K562 (cell line): ENCODE measurements around the gene TNFAIP8L2. TPM values are rescaled to one million over a fixed set of nuclear protein-coding genes. Genes with fewer than 3 reads are reported as not detected.

ENCODE experiments used
- ATAC-seq: fragments of 200-7000 bp; cut with Tn5 transposase; 3 replicates; pipeline ENCODE4 v1.9.1; 2020; ENCODE audit warnings: moderate library complexity
- BruUV-seq: library from RNA; stranded (reverse); fragments of 400-500 nt; replicated peaks from 2 replicates; lab custom pipeline; 2021; lab: Mats Ljungman, UMichigan
- CTCF ChIA-PET: fragments of 300-600 bp; formaldehyde crosslinking; extraction: SDS; loops from one replicate; lab custom pipeline; 2021; ENCODE audit warnings: low intra/inter-chr PET ratio; lab: Yijun Ruan, JAX
- POLR2A ChIA-PET: fragments of 300-600, 350-650 bp; sonication (Branson Sonifier 250); formaldehyde crosslinking; extraction: SDS; loops from one replicate; lab custom pipeline; 2021; ENCODE audit warnings: antibody characterized with exemption, inconsistent platforms; lab: Yijun Ruan, JAX
- DNase-seq, 4 experiments: peaks; one replicate each; pipeline versions ENCODE4 v3.0.0 to v3.0.0-alpha.2; 2011 to 2018; ENCODE audit warnings: low spot score in 3 of 4, mixed read lengths in 3 of 4; ENCODE audit errors: extremely low read depth in 1 of 4
- FAIRE-seq: peaks from 2 replicates; lab custom pipeline; 2011; peaks lifted over from hg19 to GRCh38; lab: Jason Lieb, UNC
- H2AFZ ChIP-seq: 2 replicates; pipeline ENCODE4 v1.6.0; 2011; ENCODE audit warnings: low read depth, low read length, control low read depth, inconsistent platforms
- H3K27ac ChIP-seq: fragments of 200-600 bp; 3 replicates; pipeline ENCODE4 v1.8.0; 2011; ENCODE audit warnings: low read depth, mild to moderate bottlenecking, control low read depth, inconsistent platforms, low read length, moderate library complexity, mixed read lengths; ENCODE audit errors: extremely low read depth
- H3K27me3 ChIP-seq, 2 experiments: fragments of 300-600 bp in 1 of 2; 2 replicates in 1 of 2; 3 replicates in 1 of 2; pipeline versions ENCODE4 v1.6.0 to v1.8.0; 2011; ENCODE audit warnings: inconsistent platforms in 2 of 2, low read length in 2 of 2, mild to moderate bottlenecking in 1 of 2, mixed read lengths in 1 of 2, moderate library complexity in 1 of 2; ENCODE audit not compliant: control insufficient read depth in 2 of 2, insufficient read depth in 2 of 2
- H3K36me3 ChIP-seq: fragments of 300-600 bp; 3 replicates; pipeline ENCODE4 v1.8.0; 2011; ENCODE audit warnings: mild to moderate bottlenecking, low read length, inconsistent platforms; ENCODE audit not compliant: control insufficient read depth, insufficient read depth
- H3K4me1 ChIP-seq, 2 experiments: fragments of 200-600 bp in 1 of 2; replicated peaks in 1 of 2; 2 replicates in 1 of 2; 3 replicates in 1 of 2; pipeline versions ENCODE4 v1.5.1 to v1.8.0; 2011; ENCODE audit warnings: inconsistent platforms in 2 of 2, low read length in 2 of 2, mild to moderate bottlenecking in 1 of 2, mixed read lengths in 1 of 2, moderate library complexity in 1 of 2; ENCODE audit not compliant: control insufficient read depth in 2 of 2, insufficient read depth in 2 of 2
- H3K4me2 ChIP-seq: 2 replicates; pipeline ENCODE4 v1.6.1; 2011; ENCODE audit warnings: low read length, control low read depth, inconsistent platforms, mixed read lengths; ENCODE audit not compliant: insufficient read depth
- H3K4me3 ChIP-seq: fragments of 200-600 bp; sonication (generic), shearing (Covaris generic); 2 replicates; pipeline ENCODE4 v1.5.1; 2016; ENCODE audit warnings: control low read depth, inconsistent platforms
- H3K79me2 ChIP-seq: fragments of 200-600 bp; 3 replicates; pipeline ENCODE4 v1.8.0; 2011; ENCODE audit warnings: low read length, inconsistent platforms; ENCODE audit not compliant: control insufficient read depth, insufficient read depth
- H3K9ac ChIP-seq, 2 experiments: 2 replicates each; pipeline versions ENCODE4 v1.6.0 to v1.6.1; 2011; ENCODE audit warnings: low read depth in 2 of 2, low read length in 2 of 2, control low read depth in 1 of 2, inconsistent platforms in 1 of 2, mild to moderate bottlenecking in 1 of 2, mixed read lengths in 1 of 2; ENCODE audit not compliant: insufficient read depth in 1 of 2
- H3K9me1 ChIP-seq: one replicate; pipeline ENCODE4 v1.6.0; 2011; ENCODE audit warnings: inconsistent platforms, mild to moderate bottlenecking, low read length, moderate library complexity; ENCODE audit not compliant: control insufficient read depth, insufficient read depth
- H3K9me3 ChIP-seq: replicated peaks from 2 replicates; pipeline ENCODE4 v1.5.1; 2011; ENCODE audit warnings: low read depth, low read length, inconsistent platforms; ENCODE audit not compliant: control insufficient read depth, insufficient read depth
- H4K20me1 ChIP-seq: replicated peaks from 2 replicates; pipeline ENCODE4 v1.6.1; 2011; ENCODE audit warnings: low read length, inconsistent platforms, mixed read lengths; ENCODE audit not compliant: control insufficient read depth, insufficient read depth
- CGGBP1 ChIP-seq: fragments of 250-450 bp; sonication (Bioruptor Pico); IDR thresholded peaks from 2 replicates; pipeline ENCODE4 v1.9.0; 2021; ENCODE audit warnings: mild to moderate bottlenecking
- EHMT2 ChIP-seq: fragments of 450-650 bp; IDR thresholded peaks from 2 replicates; pipeline ENCODE4 v1.6.1; 2018; ENCODE audit warnings: antibody characterized with exemption
- FOXJ2 ChIP-seq: fragments of 200-800 bp; sonication (Bioruptor generic); IDR thresholded peaks from 2 replicates; pipeline ENCODE4 v1.6.1; 2016; ENCODE audit warnings: missing genetic modification characterization, missing compliant biosample characterization
- PRMT5 ChIP-seq: sonication (generic); formaldehyde crosslinking; IDR thresholded peaks from 2 replicates; pipeline ENCODE4 v1.5.0; 2020; ENCODE audit warnings: missing genetic modification reagents
- REST ChIP-seq, 2 experiments: fragments of 450-650 bp; formaldehyde crosslinking in 1 of 2; IDR thresholded peaks; 2 replicates each; pipeline versions ENCODE4 v1.4.0 to v1.6.1; 2014 to 2020; ENCODE audit warnings: mild to moderate bottlenecking in 2 of 2, borderline replicate concordance in 1 of 2, low read depth in 1 of 2
- SRF ChIP-seq, 2 experiments: fragments of 250-450, 450-650 bp in 1 of 2; sonication (Bioruptor Pico) in 1 of 2; sonication (generic) in 1 of 2; formaldehyde crosslinking; IDR thresholded peaks; 2 replicates each; pipeline versions ENCODE4 v1.5.0 to v1.5.1; 2020 to 2022; ENCODE audit warnings: mild to moderate bottlenecking in 1 of 2, missing genetic modification reagents in 1 of 2
- ZKSCAN3 ChIP-seq: fragments of 250-450 bp; sonication (Bioruptor Pico); IDR thresholded peaks from 2 replicates; pipeline ENCODE4 v1.4.0; 2020
- ZNF449 ChIP-seq: fragments of 250-450 bp; sonication (Bioruptor Pico); IDR thresholded peaks from 2 replicates; pipeline ENCODE4 v1.8.0; 2022; ENCODE audit warnings: moderate library complexity, mild to moderate bottlenecking, inconsistent platforms
- ZNF778 ChIP-seq: fragments of 450-650 bp; formaldehyde crosslinking; IDR thresholded peaks from 2 replicates; pipeline ENCODE4 v1.4.0; 2020; ENCODE audit warnings: mild to moderate bottlenecking, moderate library complexity
- WGBS: fragments of 100-300 bp; shearing (Covaris generic); methylation state at CpG from one replicate; pipeline ENCODE4 v1.1.6; 2016; ENCODE audit warnings: low coverage, mixed read lengths; ENCODE audit not compliant: insufficient coverage; ENCODE audit errors: missing lambda C conversion rate; 5-methylcytosine and 5-hydroxymethylcytosine counted together
- in situ Hi-C: fragments of 300-500 bp; cut with MboI; formaldehyde crosslinking; loops from 4 replicates; pipeline ENCODE4 v1.15.0; 2018; ENCODE audit warnings: inconsistent platforms, mixed read lengths
- intact Hi-C: fragments of 100-400 bp; cut with micrococcal nuclease; formaldehyde crosslinking; loops from 2 replicates; pipeline ENCODE4 v1.14.2; 2022
- polyA plus RNA-seq, 8 experiments: library from polyadenylated mRNA; depleted of rRNA in 4 of 8; stranded (reverse) in 5 of 8; unstranded in 3 of 8; fragments of >200 nt; fragmentation: Nextera tagmentation in 2 of 8; fragmentation: Illumina TruSeq in 1 of 8; extraction: Ambion mirVana in 2 of 8; extraction: Trizol in 1 of 8; gene quantifications; 2 replicates each; pipeline versions ENCODE4 v1.2.1 to v1.2.3, GENCODE V29; 2011 to 2014; ENCODE audit warnings: inconsistent platforms in 1 of 8, missing spikeins in 1 of 8
- total RNA-seq, 7 experiments: library from RNA; depleted of rRNA in 6 of 7; stranded (reverse); fragments of >200 nt in 6 of 7; fragmentation: Illumina TruSeq in 2 of 7; extraction: Trizol in 2 of 7; gene quantifications; 2 replicates each; pipeline versions ENCODE4 v1.2.1 to v1.2.3, GENCODE V29; 2011 to 2021; ENCODE audit warnings: low replicate concordance in 1 of 7

TNFAIP8L2 gene
- total and polyA plus RNA-seq, 9 of the 15 experiments (the other 6 are each of a cell fraction or from before 2014, with no cell fraction given), result 0.05 to 1.7 (median 0.52) TPM

GRCh38 chr1:151143986-151144385, 12.5 kb upstream of the TNFAIP8L2 start (continued):
- TF ChIP-seq FOXJ2 (tag), result no peak
- TF ChIP-seq PRMT5 (CRISPR knock-in tag), result no peak
- TF ChIP-seq CGGBP1, result no peak
- TF ChIP-seq ZNF778 (CRISPR knock-in tag), result no peak

DNA sequence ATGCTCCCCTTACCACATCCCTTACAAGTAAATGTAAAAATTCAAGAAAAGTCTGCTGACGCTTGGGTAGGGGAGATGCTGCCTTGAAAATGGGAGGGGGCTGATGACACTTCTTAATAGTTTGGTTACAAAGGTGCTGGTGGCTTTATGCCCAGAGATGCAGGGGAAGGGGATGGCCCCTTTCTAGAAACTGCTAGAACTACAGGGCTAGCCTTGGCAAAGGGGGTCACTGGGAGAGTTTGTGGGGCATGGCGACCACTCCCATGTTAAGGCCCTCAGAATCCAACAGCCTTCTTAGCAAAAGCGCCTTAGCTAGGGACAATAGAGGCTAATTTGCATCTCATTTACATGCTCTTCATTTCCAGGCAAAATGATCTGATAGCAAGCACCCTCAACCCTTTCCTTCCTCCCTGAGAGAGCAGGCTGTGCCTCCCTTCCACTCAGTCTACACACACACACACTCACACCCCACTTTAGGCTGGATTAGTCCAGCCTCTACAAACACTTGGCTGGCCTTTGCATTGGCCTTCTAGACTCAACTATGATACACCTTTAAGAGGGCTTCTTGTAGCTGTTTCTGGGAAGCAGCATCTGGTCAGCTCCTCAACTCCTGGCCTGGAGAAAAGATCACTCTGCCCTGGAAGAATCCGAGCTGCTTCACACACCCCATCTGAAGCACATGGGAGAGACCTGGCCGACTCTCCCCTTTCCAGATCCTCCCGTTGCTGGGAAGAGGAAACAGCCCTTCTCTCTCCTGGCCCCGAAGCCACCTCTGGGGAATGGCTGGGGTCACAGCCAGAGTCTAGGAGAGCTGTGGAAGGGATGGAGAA, 11.8 kb upstream of the TNFAIP8L2 start:
- DNase-seq (peak in 1 of 4 experiments; percentile 35), ATAC-seq (no peak), FAIRE-seq (peak; percentile 82)
- Histone ChIP-seq H3K9ac (peak overlapping the region in 1 of 2 experiments; percentile 45; a peak in 1 of 4 replicates), H3K4me2 (no peak overlapping the region), H3K79me2 (no peaks in the 10 kb centered on the region), H3K9me1 (no peaks in the 10 kb centered on the region), H3K36me3 (no peaks in the 10 kb centered on the region), H3K9me3 (no peaks in the 10 kb centered on the region), H2AFZ (no peak overlapping the region), H3K4me1 (peaks cover 20 to 46% of the 10 kb centered on the region in 2 experiments; a peak in 4 of 5 replicates), H3K27ac (no peak overlapping the region), H4K20me1 (no peaks in the 10 kb centered on the region; the same call in 1 of the 2 replicates), H3K4me3 (no peak overlapping the region), H3K27me3 (no peaks in the 10 kb centered on the region)
- in situ Hi-C loops, result no loop called here
- 44% methylated on average over 7 of the region's 7 CpGs for WGBS
- BruUV-seq, result no TSS peak
- intact Hi-C loops, result no loop called here
- ChIA-PET POLR2A (interaction anchor here (0.5 to 1.7 kb wide), 5 partner anchors 10 to 163 kb away, joined by 3 to 7 read pairs (median 5); partner anchors contain the start of genes ANXA9 and LYSMD1), CTCF (no interaction called here)
- peak in 1 of 2 experiments; percentile 61; a peak in 1 of 4 replicates for TF ChIP-seq SRF (CRISPR knock-in tag; IDR thresholded peaks at IDR 0.05)
- TF ChIP-seq ZNF449 (CRISPR knock-in tag), result peak; percentile 60; the same call in 1 of the 2 replicates
- peak; percentile 52; the same call in 1 of the 2 replicates for TF ChIP-seq REST (IDR thresholded peaks at IDR 0.05; ENCODE audit: borderline replicate concordance)
- TF ChIP-seq REST (CRISPR knock-in tag; IDR thresholded peaks at IDR 0.05; ENCODE audit: low read depth), result no peak
- peak; percentile 75 for TF ChIP-seq EHMT2
- TF ChIP-seq ZKSCAN3, result 0 out of 2 replicates have a peak, but pooled peaks have one; percentile 23
